H9 (cell line): Measurements from ENCODE around the gene TMC2. TPM values are rescaled to one million over a fixed set of nuclear protein-coding genes. Genes with fewer than 3 reads are reported as not detected.

Experiments
- DNase-seq: peaks from one replicate; pipeline ENCODE4 v3.0.0-alpha.2; 2017
- H2AFZ ChIP-seq: one replicate; pipeline ENCODE4 v1.6.1; 2013; ENCODE audit warnings: mild to moderate bottlenecking, low read length, control low read depth, moderate library complexity
- H2AK5ac ChIP-seq: 2 replicates; pipeline ENCODE4 v1.6.1; 2013; ENCODE audit warnings: low read length, control low read depth, mixed read lengths; ENCODE audit not compliant: insufficient read length
- H2BK120ac ChIP-seq: one replicate; pipeline ENCODE4 v1.6.1; 2013; ENCODE audit warnings: low read depth, mild to moderate bottlenecking, low read length, control low read depth, inconsistent platforms; ENCODE audit not compliant: poor library complexity, severe bottlenecking
- H2BK12ac ChIP-seq: 2 replicates; pipeline ENCODE4 v1.6.1; 2013; ENCODE audit warnings: low read length, control low read depth, mixed read lengths, low read depth; ENCODE audit not compliant: insufficient read length
- H2BK15ac ChIP-seq: 2 replicates; pipeline ENCODE4 v1.6.1; 2013; ENCODE audit warnings: low read depth, low read length, control low read depth
- H2BK20ac ChIP-seq: one replicate; pipeline ENCODE4 v1.6.1; 2013; ENCODE audit warnings: low read depth, mild to moderate bottlenecking, low read length, control low read depth, inconsistent platforms; ENCODE audit not compliant: poor library complexity, severe bottlenecking
- H2BK5ac ChIP-seq: 2 replicates; pipeline ENCODE4 v1.6.1; 2013; ENCODE audit warnings: low read length, control low read depth, mixed read lengths; ENCODE audit not compliant: insufficient read length
- H3K14ac ChIP-seq: 2 replicates; pipeline ENCODE4 v1.6.1; 2013; ENCODE audit warnings: low read length, control low read depth; ENCODE audit not compliant: insufficient read depth
- H3K18ac ChIP-seq: 2 replicates; pipeline ENCODE4 v1.6.1; 2013; ENCODE audit warnings: low read depth, mild to moderate bottlenecking, mixed read lengths, low read length, control low read depth; ENCODE audit not compliant: insufficient read length
- H3K23ac ChIP-seq: 2 replicates; pipeline ENCODE4 v1.6.1; 2013; ENCODE audit warnings: low read length, control low read depth, mixed read lengths, low read depth; ENCODE audit not compliant: insufficient read length
- H3K23me2 ChIP-seq: 2 replicates; pipeline ENCODE4 v1.6.1; 2013; ENCODE audit warnings: low read depth, mild to moderate bottlenecking, mixed read lengths, low read length, control low read depth; ENCODE audit not compliant: insufficient read length, poor library complexity, severe bottlenecking
- H3K27ac ChIP-seq: 2 replicates; pipeline ENCODE4 v1.5.1; 2013; ENCODE audit warnings: low read length, control low read depth, mixed read lengths, low read depth; ENCODE audit not compliant: insufficient read length
- H3K27me3 ChIP-seq: 2 replicates; pipeline ENCODE4 v1.6.1; 2013; ENCODE audit warnings: low read length, control low read depth, inconsistent platforms; ENCODE audit not compliant: insufficient read depth
- H3K4ac ChIP-seq: 2 replicates; pipeline ENCODE4 v1.6.1; 2013; ENCODE audit warnings: low read depth, mild to moderate bottlenecking, control low read depth, inconsistent platforms, low read length, moderate library complexity
- H3K4me1 ChIP-seq: 2 replicates; pipeline ENCODE4 v1.6.1; 2013; ENCODE audit warnings: low read length, control low read depth, inconsistent platforms; ENCODE audit not compliant: insufficient read depth
- H3K4me2 ChIP-seq: 2 replicates; pipeline ENCODE4 v1.6.1; 2013; ENCODE audit warnings: low read length, control low read depth, mixed read lengths; ENCODE audit not compliant: insufficient read length, insufficient read depth
- H3K56ac ChIP-seq: 2 replicates; pipeline ENCODE4 v1.6.1; 2013; ENCODE audit warnings: low read depth, mild to moderate bottlenecking, mixed read lengths, low read length, control low read depth; ENCODE audit not compliant: insufficient read length
- H3K79me1 ChIP-seq: 2 replicates; pipeline ENCODE4 v1.6.1; 2013; ENCODE audit warnings: low read depth, mild to moderate bottlenecking, moderate library complexity, low read length, control low read depth, inconsistent platforms; ENCODE audit not compliant: insufficient read depth, poor library complexity, severe bottlenecking
- H3K79me2 ChIP-seq: 2 replicates; pipeline ENCODE4 v1.6.1; 2013; ENCODE audit warnings: low read length, control low read depth, inconsistent platforms; ENCODE audit not compliant: insufficient read depth
- H3K9ac ChIP-seq: 2 replicates; pipeline ENCODE4 v1.6.1; 2013; ENCODE audit warnings: low read length, control low read depth, mixed read lengths; ENCODE audit not compliant: insufficient read length; ENCODE audit errors: extremely low read depth
- H3K9me3 ChIP-seq: one replicate; pipeline ENCODE4 v1.6.1; 2013; ENCODE audit warnings: low read depth, low read length, inconsistent platforms; ENCODE audit not compliant: control insufficient read depth
- H3T11ph ChIP-seq: one replicate; pipeline ENCODE4 v1.6.1; 2013; ENCODE audit warnings: mild to moderate bottlenecking, low read length, control low read depth, inconsistent platforms
- H4K20me1 ChIP-seq: one replicate; pipeline ENCODE4 v1.6.1; 2013; ENCODE audit not compliant: control insufficient read depth, insufficient read length, insufficient read depth
- H4K5ac ChIP-seq: 2 replicates; pipeline ENCODE4 v1.6.1; 2013; ENCODE audit warnings: low read depth, mild to moderate bottlenecking, mixed read lengths, low read length, control low read depth; ENCODE audit not compliant: insufficient read length
- H4K8ac ChIP-seq: replicated peaks from 2 replicates; pipeline ENCODE4 v1.6.1; 2013; ENCODE audit warnings: low read length, control low read depth, mixed read lengths, low read depth; ENCODE audit not compliant: insufficient read length
- H4K91ac ChIP-seq: 2 replicates; pipeline ENCODE4 v1.6.1; 2013; ENCODE audit warnings: low read depth, mild to moderate bottlenecking, moderate library complexity, mixed read lengths, low read length, control low read depth; ENCODE audit not compliant: insufficient read length
- H3K27ac Mint-ChIP-seq, 3 experiments: 2 replicates in 2 of 3; 3 replicates in 1 of 3; pipeline ENCODE4 v1.8.0; 2020 to 2021; ENCODE audit warnings: mixed read lengths in 3 of 3, mild to moderate bottlenecking in 1 of 3, moderate library complexity in 1 of 3
- H3K27me3 Mint-ChIP-seq: 2 replicates; pipeline ENCODE4 v1.8.0; 2021; ENCODE audit warnings: low read depth, mild to moderate bottlenecking, moderate library complexity, mixed read lengths
- H3K36me3 Mint-ChIP-seq, 3 experiments: 2 replicates in 2 of 3; 3 replicates in 1 of 3; pipeline ENCODE4 v1.8.0; 2020 to 2021; ENCODE audit warnings: low read depth in 3 of 3, mixed read lengths in 3 of 3; ENCODE audit not compliant: insufficient read depth in 1 of 3
- H3K4me1 Mint-ChIP-seq, 2 experiments: 2 replicates each; pipeline ENCODE4 v1.8.0; 2020; ENCODE audit warnings: mixed read lengths in 2 of 2
- H3K4me3 Mint-ChIP-seq, 2 experiments: 2 replicates in 1 of 2; 3 replicates in 1 of 2; pipeline ENCODE4 v1.8.0; 2020 to 2021; ENCODE audit warnings: mild to moderate bottlenecking in 2 of 2, mixed read lengths in 2 of 2, moderate library complexity in 1 of 2
- H3K9me3 Mint-ChIP-seq, 2 experiments: 2 replicates in 1 of 2; 3 replicates in 1 of 2; pipeline ENCODE4 v1.8.0; 2020; ENCODE audit warnings: mild to moderate bottlenecking in 2 of 2, mixed read lengths in 2 of 2, moderate library complexity in 1 of 2
- WGBS: extraction: QIAGEN DNeasy Blood & Tissue Kit; methylation state at CpG from one replicate; pipeline ENCODE4 v1.1.7; 2013; ENCODE audit warnings: missing lambda C conversion rate, low lambda C conversion rate, mixed read lengths; ENCODE audit not compliant: insufficient read length; ENCODE audit errors: extremely low coverage; 5-methylcytosine and 5-hydroxymethylcytosine counted together
- total RNA-seq: library from RNA; stranded (reverse); gene quantifications from 2 replicates; pipeline ENCODE4 v1.2.1, GENCODE V29; 2021
- TF ChIP-seq, protein P1 (sequence below): fragments of 200-600 bp; sonication (generic); conservative IDR thresholded peaks from 3 replicates; pipeline ENCODE4 v1.8.0; 2021; ENCODE audit warnings: antibody characterized with exemption, mild to moderate bottlenecking

The TMC2 gene
- total RNA-seq, 1 experiment from 2014 or later: not detected

- Histone ChIP-seq H3K4ac (no peak overlapping the region), H2BK120ac (no peak overlapping the region), H3K18ac (no peak overlapping the region), H3K79me2 (no peaks in the 10 kb centered on the region), H2BK12ac (no peak overlapping the region), H3T11ph (no peak overlapping the region), H3K4me2 (no peak overlapping the region), H2BK5ac (no peak overlapping the region), H4K91ac (no peak overlapping the region), H2BK20ac (no peak overlapping the region), H3K4me1 (no peaks in the 10 kb centered on the region), H3K9ac (no peak overlapping the region), H4K5ac (no peak overlapping the region), H3K23ac (no peak overlapping the region), H3K23me2 (no peaks in the 10 kb centered on the region), H3K56ac (no peak overlapping the region), H2AFZ (no peak overlapping the region), H3K27me3 (no peaks in the 10 kb centered on the region), H3K14ac (no peak overlapping the region), H3K9me3 (no peaks in the 10 kb centered on the region), H4K8ac (no peak overlapping the region), H2AK5ac (no peak overlapping the region), H4K20me1 (no peaks in the 10 kb centered on the region), H2BK15ac (no peak overlapping the region), H3K79me1 (no peaks in the 10 kb centered on the region), H3K27ac (no peak overlapping the region)
- H3K36me3 Mint-ChIP-seq: no peaks in the 10 kb centered on the region
- H3K9me3 Mint-ChIP-seq: no peaks in the 10 kb centered on the region
- peaks cover 0 to 4% of the 10 kb centered on the region in 2 experiments; a peak in 2 of 4 replicates for H3K4me1 Mint-ChIP-seq
- H3K4me3 Mint-ChIP-seq: no peak overlapping the region
- TF ChIP-seq, protein P1, sequence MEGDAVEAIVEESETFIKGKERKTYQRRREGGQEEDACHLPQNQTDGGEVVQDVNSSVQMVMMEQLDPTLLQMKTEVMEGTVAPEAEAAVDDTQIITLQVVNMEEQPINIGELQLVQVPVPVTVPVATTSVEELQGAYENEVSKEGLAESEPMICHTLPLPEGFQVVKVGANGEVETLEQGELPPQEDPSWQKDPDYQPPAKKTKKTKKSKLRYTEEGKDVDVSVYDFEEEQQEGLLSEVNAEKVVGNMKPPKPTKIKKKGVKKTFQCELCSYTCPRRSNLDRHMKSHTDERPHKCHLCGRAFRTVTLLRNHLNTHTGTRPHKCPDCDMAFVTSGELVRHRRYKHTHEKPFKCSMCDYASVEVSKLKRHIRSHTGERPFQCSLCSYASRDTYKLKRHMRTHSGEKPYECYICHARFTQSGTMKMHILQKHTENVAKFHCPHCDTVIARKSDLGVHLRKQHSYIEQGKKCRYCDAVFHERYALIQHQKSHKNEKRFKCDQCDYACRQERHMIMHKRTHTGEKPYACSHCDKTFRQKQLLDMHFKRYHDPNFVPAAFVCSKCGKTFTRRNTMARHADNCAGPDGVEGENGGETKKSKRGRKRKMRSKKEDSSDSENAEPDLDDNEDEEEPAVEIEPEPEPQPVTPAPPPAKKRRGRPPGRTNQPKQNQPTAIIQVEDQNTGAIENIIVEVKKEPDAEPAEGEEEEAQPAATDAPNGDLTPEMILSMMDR: no peak
- H3K27ac Mint-ChIP-seq: peak overlapping the region in 1 of 3 experiments; percentile 40; a peak in 2 of 7 replicates
- WGBS: no CpG with 5 or more reads among the region's 3 CpGs
- H3K27me3 Mint-ChIP-seq: peaks cover 55% of the 10 kb centered on the region
- no peak for DNase-seq
Measured at GRCh38 chr20:2672446-2672845, 136.1 kb downstream of the TMC2 start.
